Measurements from ENCODE around the gene BZW2. TPM values are rescaled to one million over a fixed set of nuclear protein-coding genes. Genes with fewer than 3 reads are reported as not detected.

The BZW2 gene
- polyA plus RNA-seq, 3 donors = 19.0 to 45.2 (median 36.4) TPM

DNA sequence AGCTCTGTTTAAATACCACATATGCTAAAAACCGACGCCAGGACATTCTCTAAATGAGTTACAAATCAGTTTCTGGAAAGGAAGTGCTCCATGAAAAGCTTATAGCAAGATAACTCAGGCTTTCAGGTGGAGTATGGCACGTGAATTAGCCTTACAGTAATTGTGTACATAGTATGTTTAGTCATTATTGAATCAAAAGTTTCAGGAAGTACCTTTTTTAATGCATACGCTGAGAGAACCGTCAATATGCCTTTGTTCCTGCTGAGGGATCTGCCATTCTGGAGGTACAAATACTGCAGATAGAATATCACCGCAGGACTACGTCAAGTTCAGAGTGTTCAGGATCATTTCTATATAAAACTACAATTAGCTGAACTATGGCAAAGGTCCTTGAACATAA, 46.1 kb upstream of the BZW2 start:
- no peak overlapping the region for H3K27ac Mint-ChIP-seq
- peaks cover 0 to 2% (median 0%) of the 10 kb centered on the region in 7 donors for H3K9me3 Mint-ChIP-seq
- Histone ChIP-seq H3K9me3 (replicated peaks in 1 of 2; ENCODE audit: control insufficient read depth in 1 of 2, insufficient read depth in 1 of 2, low read length in 2 of 2) (no peaks in the 10 kb centered on the region), H3K4me2 (replicated peaks; ENCODE audit: extremely low read depth, low read length, poor library complexity, severe bottlenecking) (no peak overlapping the region), H3K9ac (ENCODE audit: insufficient read depth, low read length, poor library complexity, severe bottlenecking) (no peak overlapping the region), H2AFZ (ENCODE audit: insufficient read depth, low read depth, low read length, poor library complexity, severe bottlenecking) (no peak overlapping the region), H4K20me1 (ENCODE audit: insufficient read depth, low read length) (no peaks in the 10 kb centered on the region), H3K4me1 (ENCODE audit: control insufficient read depth in 1 of 2, insufficient read depth in 2 of 2, low read length in 2 of 2) (no peaks in the 10 kb centered on the region), H3K36me3 (replicated peaks in 1 of 2; ENCODE audit: control insufficient read depth in 1 of 2, insufficient read depth in 2 of 2, low read length in 2 of 2) (peaks cover 30 to 62% of the 10 kb centered on the region in 2 donors), H3K4me3 (replicated peaks in 1 of 3; ENCODE audit: low read depth in 2 of 3, low read length in 3 of 3) (no peak overlapping the region), H3K27me3 (ENCODE audit: control insufficient read depth in 2 of 2, insufficient read depth in 2 of 2, low read length in 2 of 2) (no peaks in the 10 kb centered on the region), H3K79me2 (ENCODE audit: insufficient read depth, low read length) (no peaks in the 10 kb centered on the region), H3K27ac (ENCODE audit: low read depth in 1 of 2, low read length in 2 of 2) (no peak overlapping the region)
- intact Hi-C loops (cut with micrococcal nuclease) = no loop called here
- H3K4me3 Mint-ChIP-seq = no peak overlapping the region
- WGBS (ENCODE audit: insufficient coverage) = 97% methylated on average over 5 of the region's 7 CpGs
- H3K36me3 Mint-ChIP-seq = peaks cover 51 to 58% of the 10 kb centered on the region in 2 donors
- H3K27me3 Mint-ChIP-seq (ENCODE audit: low read depth in 3 of 3) = no peaks in the 10 kb centered on the region
- TF ChIP-seq, protein P1, sequence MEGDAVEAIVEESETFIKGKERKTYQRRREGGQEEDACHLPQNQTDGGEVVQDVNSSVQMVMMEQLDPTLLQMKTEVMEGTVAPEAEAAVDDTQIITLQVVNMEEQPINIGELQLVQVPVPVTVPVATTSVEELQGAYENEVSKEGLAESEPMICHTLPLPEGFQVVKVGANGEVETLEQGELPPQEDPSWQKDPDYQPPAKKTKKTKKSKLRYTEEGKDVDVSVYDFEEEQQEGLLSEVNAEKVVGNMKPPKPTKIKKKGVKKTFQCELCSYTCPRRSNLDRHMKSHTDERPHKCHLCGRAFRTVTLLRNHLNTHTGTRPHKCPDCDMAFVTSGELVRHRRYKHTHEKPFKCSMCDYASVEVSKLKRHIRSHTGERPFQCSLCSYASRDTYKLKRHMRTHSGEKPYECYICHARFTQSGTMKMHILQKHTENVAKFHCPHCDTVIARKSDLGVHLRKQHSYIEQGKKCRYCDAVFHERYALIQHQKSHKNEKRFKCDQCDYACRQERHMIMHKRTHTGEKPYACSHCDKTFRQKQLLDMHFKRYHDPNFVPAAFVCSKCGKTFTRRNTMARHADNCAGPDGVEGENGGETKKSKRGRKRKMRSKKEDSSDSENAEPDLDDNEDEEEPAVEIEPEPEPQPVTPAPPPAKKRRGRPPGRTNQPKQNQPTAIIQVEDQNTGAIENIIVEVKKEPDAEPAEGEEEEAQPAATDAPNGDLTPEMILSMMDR (IDR thresholded peaks at IDR 0.05) = no peak
- H3K4me1 Mint-ChIP-seq = no peaks in the 10 kb centered on the region
- DNase-seq = no peak

DNA sequence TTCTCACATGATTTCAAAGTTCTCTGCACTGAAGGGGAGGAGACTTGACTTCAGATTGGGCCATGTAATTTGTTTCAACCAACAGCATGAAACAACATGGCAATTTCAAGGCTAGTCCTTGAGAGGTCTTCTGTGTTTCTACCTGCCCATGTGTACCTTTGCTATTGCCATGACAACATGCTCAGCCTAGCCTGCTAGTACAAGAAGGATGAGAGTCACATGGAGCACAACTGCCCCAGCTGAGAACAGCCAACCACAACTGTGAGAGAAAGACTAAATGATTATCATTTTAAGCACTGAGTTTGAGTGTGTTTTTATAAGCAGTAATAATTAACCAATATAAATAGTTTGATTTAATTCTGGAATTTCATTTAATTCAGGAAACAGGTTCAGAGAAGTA, 42.3 kb upstream of the BZW2 start:
- H3K4me2 ChIP-seq (replicated peaks; ENCODE audit: extremely low read depth, low read length, poor library complexity, severe bottlenecking) = no peak overlapping the region
- Mint-ChIP-seq H3K4me3 (no peak overlapping the region), H3K9me3 (peaks cover 0 to 2% (median 0%) of the 10 kb centered on the region in 7 donors), H3K4me1 (no peaks in the 10 kb centered on the region), H3K27me3 (ENCODE audit: low read depth in 3 of 3) (no peaks in the 10 kb centered on the region), H3K27ac (no peak overlapping the region), H3K36me3 (peaks cover 64 to 76% of the 10 kb centered on the region in 2 donors)
- intact Hi-C loops (cut with micrococcal nuclease) = no loop called here
- DNase-seq = no peak
- H3K4me3 ChIP-seq (replicated peaks in 1 of 3; ENCODE audit: low read depth in 2 of 3, low read length in 3 of 3) = no peak overlapping the region
- H4K20me1 ChIP-seq (ENCODE audit: insufficient read depth, low read length) = no peaks in the 10 kb centered on the region
- TF ChIP-seq, protein P1 (IDR thresholded peaks at IDR 0.05) = no peak
- no peak overlapping the region for H2AFZ ChIP-seq (ENCODE audit: insufficient read depth, low read depth, low read length, poor library complexity, severe bottlenecking)
- no peaks in the 10 kb centered on the region for H3K79me2 ChIP-seq (ENCODE audit: insufficient read depth, low read length)
- peaks cover 30 to 75% of the 10 kb centered on the region in 2 donors for H3K36me3 ChIP-seq (replicated peaks in 1 of 2; ENCODE audit: control insufficient read depth in 1 of 2, insufficient read depth in 2 of 2, low read length in 2 of 2)
- no peaks in the 10 kb centered on the region for H3K27me3 ChIP-seq (ENCODE audit: control insufficient read depth in 2 of 2, insufficient read depth in 2 of 2, low read length in 2 of 2)
- H3K9ac ChIP-seq (ENCODE audit: insufficient read depth, low read length, poor library complexity, severe bottlenecking) = no peak overlapping the region
- H3K27ac ChIP-seq (ENCODE audit: low read depth in 1 of 2, low read length in 2 of 2) = no peak overlapping the region
- H3K9me3 ChIP-seq (replicated peaks in 1 of 2; ENCODE audit: control insufficient read depth in 1 of 2, insufficient read depth in 1 of 2, low read length in 2 of 2) = no peaks in the 10 kb centered on the region
- H3K4me1 ChIP-seq (ENCODE audit: control insufficient read depth in 1 of 2, insufficient read depth in 2 of 2, low read length in 2 of 2) = no peaks in the 10 kb centered on the region
